ENCODE measurements around the gene MUC6. TPM values are rescaled to one million over a fixed set of nuclear protein-coding genes. Genes with fewer than 3 reads are reported as not detected.
A peak's percentile ranks its signal among the peaks of the same experiment; 100 is the strongest.
"Not testable (repeated sequence)": the region's sequence is repeated elsewhere in the genome, so short reads cannot be mapped to it uniquely, and the experiment has no call there.

Gene MUC6
- total RNA-seq, 1 experiment from 2014 or later: 0.49 TPM

DNA sequence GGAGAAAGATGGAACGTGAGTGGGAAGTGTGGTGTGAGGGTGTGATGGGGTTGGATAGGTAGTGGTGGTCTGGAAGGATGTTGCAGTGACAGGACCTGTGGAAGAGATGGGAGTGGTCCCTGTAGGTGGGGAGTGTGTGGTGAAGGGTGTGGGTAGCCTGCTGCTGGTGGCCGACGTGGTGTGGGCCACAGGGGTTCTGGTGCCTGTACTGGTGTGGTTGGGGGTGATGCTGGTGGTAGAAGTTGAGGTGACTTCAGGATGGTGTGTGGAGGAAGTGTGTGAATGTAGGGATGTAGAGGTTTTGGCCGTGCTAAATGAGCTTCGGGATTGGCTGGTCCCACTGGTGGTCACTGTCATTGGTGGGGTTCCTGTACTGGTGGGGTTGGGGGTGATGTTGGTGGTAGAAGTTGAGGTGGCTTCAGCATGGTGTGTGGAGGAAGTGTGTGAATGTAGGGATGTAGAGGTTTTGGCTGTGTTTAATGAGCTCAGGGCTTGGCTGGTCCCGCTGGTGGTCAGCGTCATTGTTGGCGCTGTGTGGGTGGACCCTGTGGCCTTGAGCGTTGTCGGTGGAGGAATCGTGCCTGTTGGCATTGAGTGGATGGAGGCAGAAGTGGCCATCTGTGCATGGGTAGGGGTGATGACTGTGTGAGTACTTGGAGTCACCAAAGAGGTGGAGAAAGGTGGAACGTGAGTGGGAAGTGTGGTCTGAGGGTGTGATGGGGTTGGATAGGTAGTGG, 19.1 kb downstream of the MUC6 start:
- intact Hi-C loops (cut with micrococcal nuclease; ENCODE audit: unreplicated experiment) (no loop called here), in situ Hi-C loops (cut with HindIII; ENCODE audit: low pct_unique_long_range_greater_than_20kb, low sequenced_read_pairs) (no loop called here)
- no peak overlapping the region for H3K4me3 ChIP-seq (ENCODE audit: low read depth in 2 of 2, low read length in 2 of 2)
- H3K4me1 ChIP-seq (ENCODE audit: control insufficient read depth, insufficient read depth, low read length): no peaks in the 10 kb centered on the region
- TSS peak; percentile 82 for BruUV-seq (replicated peaks)
- peak; percentile 20; the same call in 1 of the 2 replicates for ATAC-seq
- H3K9me3 ChIP-seq (ENCODE audit: control insufficient read depth, insufficient read depth, low read depth, low read length): no peaks in the 10 kb centered on the region
- no peaks in the 10 kb centered on the region for H3K27me3 ChIP-seq (ENCODE audit: control insufficient read depth, insufficient read depth, low read length)
- H3K27ac ChIP-seq (ENCODE audit: low read length): no peak overlapping the region
- no peaks in the 10 kb centered on the region for H3K36me3 ChIP-seq (ENCODE audit: control insufficient read depth, insufficient read depth, low read length)
- no peak for DNase-seq (ENCODE audit: low read depth, low spot score)
- TF ChIP-seq, protein P1, sequence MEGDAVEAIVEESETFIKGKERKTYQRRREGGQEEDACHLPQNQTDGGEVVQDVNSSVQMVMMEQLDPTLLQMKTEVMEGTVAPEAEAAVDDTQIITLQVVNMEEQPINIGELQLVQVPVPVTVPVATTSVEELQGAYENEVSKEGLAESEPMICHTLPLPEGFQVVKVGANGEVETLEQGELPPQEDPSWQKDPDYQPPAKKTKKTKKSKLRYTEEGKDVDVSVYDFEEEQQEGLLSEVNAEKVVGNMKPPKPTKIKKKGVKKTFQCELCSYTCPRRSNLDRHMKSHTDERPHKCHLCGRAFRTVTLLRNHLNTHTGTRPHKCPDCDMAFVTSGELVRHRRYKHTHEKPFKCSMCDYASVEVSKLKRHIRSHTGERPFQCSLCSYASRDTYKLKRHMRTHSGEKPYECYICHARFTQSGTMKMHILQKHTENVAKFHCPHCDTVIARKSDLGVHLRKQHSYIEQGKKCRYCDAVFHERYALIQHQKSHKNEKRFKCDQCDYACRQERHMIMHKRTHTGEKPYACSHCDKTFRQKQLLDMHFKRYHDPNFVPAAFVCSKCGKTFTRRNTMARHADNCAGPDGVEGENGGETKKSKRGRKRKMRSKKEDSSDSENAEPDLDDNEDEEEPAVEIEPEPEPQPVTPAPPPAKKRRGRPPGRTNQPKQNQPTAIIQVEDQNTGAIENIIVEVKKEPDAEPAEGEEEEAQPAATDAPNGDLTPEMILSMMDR (IDR thresholded peaks at IDR 0.05): no peak
- TF ChIP-seq, protein P2, sequence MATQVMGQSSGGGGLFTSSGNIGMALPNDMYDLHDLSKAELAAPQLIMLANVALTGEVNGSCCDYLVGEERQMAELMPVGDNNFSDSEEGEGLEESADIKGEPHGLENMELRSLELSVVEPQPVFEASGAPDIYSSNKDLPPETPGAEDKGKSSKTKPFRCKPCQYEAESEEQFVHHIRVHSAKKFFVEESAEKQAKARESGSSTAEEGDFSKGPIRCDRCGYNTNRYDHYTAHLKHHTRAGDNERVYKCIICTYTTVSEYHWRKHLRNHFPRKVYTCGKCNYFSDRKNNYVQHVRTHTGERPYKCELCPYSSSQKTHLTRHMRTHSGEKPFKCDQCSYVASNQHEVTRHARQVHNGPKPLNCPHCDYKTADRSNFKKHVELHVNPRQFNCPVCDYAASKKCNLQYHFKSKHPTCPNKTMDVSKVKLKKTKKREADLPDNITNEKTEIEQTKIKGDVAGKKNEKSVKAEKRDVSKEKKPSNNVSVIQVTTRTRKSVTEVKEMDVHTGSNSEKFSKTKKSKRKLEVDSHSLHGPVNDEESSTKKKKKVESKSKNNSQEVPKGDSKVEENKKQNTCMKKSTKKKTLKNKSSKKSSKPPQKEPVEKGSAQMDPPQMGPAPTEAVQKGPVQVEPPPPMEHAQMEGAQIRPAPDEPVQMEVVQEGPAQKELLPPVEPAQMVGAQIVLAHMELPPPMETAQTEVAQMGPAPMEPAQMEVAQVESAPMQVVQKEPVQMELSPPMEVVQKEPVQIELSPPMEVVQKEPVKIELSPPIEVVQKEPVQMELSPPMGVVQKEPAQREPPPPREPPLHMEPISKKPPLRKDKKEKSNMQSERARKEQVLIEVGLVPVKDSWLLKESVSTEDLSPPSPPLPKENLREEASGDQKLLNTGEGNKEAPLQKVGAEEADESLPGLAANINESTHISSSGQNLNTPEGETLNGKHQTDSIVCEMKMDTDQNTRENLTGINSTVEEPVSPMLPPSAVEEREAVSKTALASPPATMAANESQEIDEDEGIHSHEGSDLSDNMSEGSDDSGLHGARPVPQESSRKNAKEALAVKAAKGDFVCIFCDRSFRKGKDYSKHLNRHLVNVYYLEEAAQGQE (IDR thresholded peaks at IDR 0.05; ENCODE audit: insufficient read depth in 1 of 2, low read depth in 2 of 2, low read length in 1 of 2): no peak
- no peak; the same call in 1 of the 2 replicates for TF ChIP-seq POLR2AphosphoS5 (IDR thresholded peaks at IDR 0.05; ENCODE audit: low read depth, low read length)
- no peak for TF ChIP-seq TCF7L2 (IDR thresholded peaks at IDR 0.05; ENCODE audit: low read depth, low read length)
- TF ChIP-seq SIN3A (IDR thresholded peaks at IDR 0.05; ENCODE audit: borderline replicate concordance, insufficient read depth, low read depth, low read length): no peak
- CTCF ChIA-PET: no interaction called here
- POLR2A ChIA-PET: no interaction called here

DNA sequence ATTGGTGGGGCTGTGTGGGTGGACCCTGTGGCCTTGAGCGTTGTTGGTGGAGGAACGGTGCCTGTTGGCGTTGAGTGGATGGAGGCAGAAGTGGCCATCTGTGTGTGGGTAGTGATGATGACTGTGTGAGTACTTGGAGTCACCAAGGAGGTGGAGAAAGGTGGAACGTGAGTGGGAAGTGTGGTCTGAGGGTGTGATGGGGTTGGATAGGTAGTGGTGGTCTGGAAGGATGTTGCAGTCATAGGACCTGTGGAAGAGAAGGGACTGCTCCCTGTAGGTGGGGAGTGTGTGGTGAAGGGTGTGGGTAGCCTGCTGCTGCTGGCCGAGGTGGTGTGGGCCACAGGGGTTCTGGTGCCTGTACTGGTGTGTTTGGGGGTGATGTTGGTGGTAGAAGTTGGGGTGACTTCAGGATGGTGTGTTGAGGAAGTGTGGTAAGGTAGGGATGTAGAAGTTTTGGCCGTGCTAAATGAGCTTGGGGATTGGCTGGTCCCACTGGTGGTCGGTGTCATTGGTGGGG, 19.9 kb downstream of the MUC6 start:
- intact Hi-C loops (cut with micrococcal nuclease; ENCODE audit: unreplicated experiment); H3K27ac ChIP-seq (ENCODE audit: low read length); H3K4me1 ChIP-seq (ENCODE audit: control insufficient read depth, insufficient read depth, low read length); H3K27me3 ChIP-seq (ENCODE audit: control insufficient read depth, insufficient read depth, low read length); H3K36me3 ChIP-seq (ENCODE audit: control insufficient read depth, insufficient read depth, low read length); POLR2A ChIA-PET; DNase-seq (ENCODE audit: low read depth, low spot score); in situ Hi-C loops (cut with HindIII; ENCODE audit: low pct_unique_long_range_greater_than_20kb, low sequenced_read_pairs); H3K4me3 ChIP-seq (ENCODE audit: low read depth in 2 of 2, low read length in 2 of 2); H3K9me3 ChIP-seq (ENCODE audit: control insufficient read depth, insufficient read depth, low read depth, low read length): not testable (repeated sequence)
- TSS peak; percentile 93 for BruUV-seq (replicated peaks)
- CTCF ChIA-PET: interaction anchor here (0.6 kb wide), 1 partner anchor 128 kb away, joined by 3 read pairs; no protein-coding TSS in a partner anchor
- ATAC-seq: peak; percentile 11; the same call in 1 of the 2 replicates
